ENCODE measurements around the gene ZNF780B.

ZNF780B gene

DNA sequence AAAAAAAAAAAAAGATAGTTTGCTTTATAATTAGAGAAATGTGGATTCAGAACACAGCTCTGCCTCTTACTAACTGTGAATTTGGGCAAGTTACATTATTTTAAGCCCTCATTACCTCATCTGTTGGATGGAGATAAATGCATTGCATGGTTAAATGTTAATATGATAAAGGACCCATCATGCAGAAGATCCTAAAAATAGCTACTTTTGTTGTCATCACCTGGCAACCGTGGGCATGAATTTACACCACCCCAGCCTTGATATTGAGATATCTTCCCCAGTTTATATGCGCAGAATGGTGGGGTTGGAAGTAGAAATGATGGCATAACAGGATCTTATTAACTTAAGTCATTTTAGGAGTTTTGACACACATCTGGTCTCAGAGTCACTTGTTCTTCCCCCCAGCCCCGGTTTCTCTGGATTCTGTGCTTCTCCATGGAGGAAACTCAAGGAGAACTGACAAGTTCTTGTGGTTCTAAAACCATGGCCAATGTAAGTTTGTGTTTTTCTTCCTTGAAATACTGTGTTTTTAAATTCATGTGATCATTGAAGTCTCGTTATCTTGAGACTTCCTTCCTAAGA is 50.2 kb downstream of the ZNF780B start:
- TF ChIP-seq ISL1 (CRISPR knock-in tag; IDR thresholded peaks at IDR 0.05) = no peak
- TF ChIP-seq BACH2 (CRISPR knock-in tag; IDR thresholded peaks at IDR 0.05; ENCODE audit: borderline replicate concordance) = no peak
- TF ChIP-seq ARNTL (CRISPR knock-in tag; IDR thresholded peaks at IDR 0.05; ENCODE audit: borderline replicate concordance, low read depth) = no peak
- TF ChIP-seq ZNF8 (CRISPR knock-in tag; IDR thresholded peaks at IDR 0.05) = no peak
- no peak for ATAC-seq

DNA sequence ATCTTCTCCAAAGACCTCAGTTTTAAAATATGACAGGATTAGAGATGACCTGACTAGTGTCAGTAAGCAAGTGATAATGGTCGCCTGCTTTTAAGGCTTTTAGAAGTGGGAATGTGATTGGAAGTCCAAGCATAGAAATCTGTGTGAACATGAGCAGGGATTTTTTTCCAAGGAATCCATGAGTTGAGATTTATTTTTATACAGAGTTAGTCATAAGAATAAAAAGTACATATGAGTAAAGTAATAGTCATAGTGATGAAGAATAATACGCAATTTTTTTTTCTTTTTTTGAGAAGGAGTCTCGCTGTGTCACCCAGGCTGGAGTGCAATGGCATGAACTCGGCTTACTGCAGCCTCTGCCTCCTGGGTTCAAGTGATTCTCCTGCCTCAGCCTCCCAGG is 57.5 kb downstream of the ZNF780B start:
- ATAC-seq = no peak
- TF ChIP-seq ZNF70 (CRISPR knock-in tag; IDR thresholded peaks at IDR 0.05) = no peak
- TF ChIP-seq RARB (CRISPR knock-in tag; IDR thresholded peaks at IDR 0.05) = no peak
- TF ChIP-seq ESRRG (CRISPR knock-in tag; IDR thresholded peaks at IDR 0.05) = no peak
- TF ChIP-seq ZFP30 (CRISPR knock-in tag; IDR thresholded peaks at IDR 0.05) = no peak
- TF ChIP-seq TOX (CRISPR knock-in tag; IDR thresholded peaks at IDR 0.05; ENCODE audit: borderline replicate concordance) = no peak
- TF ChIP-seq ARNTL (CRISPR knock-in tag; IDR thresholded peaks at IDR 0.05; ENCODE audit: borderline replicate concordance, low read depth) = no peak
- no peak for TF ChIP-seq OSR1 (CRISPR knock-in tag; IDR thresholded peaks at IDR 0.05)

DNA sequence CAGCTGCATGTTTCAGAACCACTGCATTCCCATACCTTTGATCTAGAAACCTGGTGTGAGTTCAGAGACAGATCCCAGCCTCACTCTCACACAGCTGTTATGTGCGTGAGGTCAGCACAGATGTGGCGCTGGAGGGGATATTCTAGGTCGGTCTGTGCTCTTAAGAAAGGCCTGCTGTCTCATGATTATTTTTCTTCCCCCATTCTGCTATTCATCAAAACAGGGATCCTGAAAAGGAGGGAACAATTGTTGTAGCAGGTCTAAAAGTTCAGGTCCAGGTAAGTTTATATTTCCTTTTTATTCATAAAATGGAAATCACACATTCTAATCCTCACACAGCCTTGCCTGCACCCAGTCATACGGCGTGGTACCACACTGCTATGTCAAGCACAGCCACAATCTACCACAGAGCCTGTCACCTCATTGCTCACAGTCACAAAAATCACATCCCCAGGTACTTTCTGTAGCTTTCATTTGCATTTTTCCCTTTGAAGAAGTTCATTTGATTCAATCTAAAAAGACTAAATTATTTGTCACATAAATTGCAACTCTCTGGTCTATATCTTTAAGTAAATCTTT is 58.3 kb downstream of the ZNF780B start:
- no peak; the same call in 1 of the 3 replicates for ATAC-seq
- TF ChIP-seq, protein P1, sequence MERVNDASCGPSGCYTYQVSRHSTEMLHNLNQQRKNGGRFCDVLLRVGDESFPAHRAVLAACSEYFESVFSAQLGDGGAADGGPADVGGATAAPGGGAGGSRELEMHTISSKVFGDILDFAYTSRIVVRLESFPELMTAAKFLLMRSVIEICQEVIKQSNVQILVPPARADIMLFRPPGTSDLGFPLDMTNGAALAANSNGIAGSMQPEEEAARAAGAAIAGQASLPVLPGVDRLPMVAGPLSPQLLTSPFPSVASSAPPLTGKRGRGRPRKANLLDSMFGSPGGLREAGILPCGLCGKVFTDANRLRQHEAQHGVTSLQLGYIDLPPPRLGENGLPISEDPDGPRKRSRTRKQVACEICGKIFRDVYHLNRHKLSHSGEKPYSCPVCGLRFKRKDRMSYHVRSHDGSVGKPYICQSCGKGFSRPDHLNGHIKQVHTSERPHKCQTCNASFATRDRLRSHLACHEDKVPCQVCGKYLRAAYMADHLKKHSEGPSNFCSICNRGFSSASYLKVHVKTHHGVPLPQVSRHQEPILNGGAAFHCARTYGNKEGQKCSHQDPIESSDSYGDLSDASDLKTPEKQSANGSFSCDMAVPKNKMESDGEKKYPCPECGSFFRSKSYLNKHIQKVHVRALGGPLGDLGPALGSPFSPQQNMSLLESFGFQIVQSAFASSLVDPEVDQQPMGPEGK (CRISPR knock-in tag; IDR thresholded peaks at IDR 0.05; ENCODE audit: borderline replicate concordance) = no peak
- TF ChIP-seq, protein P2, sequence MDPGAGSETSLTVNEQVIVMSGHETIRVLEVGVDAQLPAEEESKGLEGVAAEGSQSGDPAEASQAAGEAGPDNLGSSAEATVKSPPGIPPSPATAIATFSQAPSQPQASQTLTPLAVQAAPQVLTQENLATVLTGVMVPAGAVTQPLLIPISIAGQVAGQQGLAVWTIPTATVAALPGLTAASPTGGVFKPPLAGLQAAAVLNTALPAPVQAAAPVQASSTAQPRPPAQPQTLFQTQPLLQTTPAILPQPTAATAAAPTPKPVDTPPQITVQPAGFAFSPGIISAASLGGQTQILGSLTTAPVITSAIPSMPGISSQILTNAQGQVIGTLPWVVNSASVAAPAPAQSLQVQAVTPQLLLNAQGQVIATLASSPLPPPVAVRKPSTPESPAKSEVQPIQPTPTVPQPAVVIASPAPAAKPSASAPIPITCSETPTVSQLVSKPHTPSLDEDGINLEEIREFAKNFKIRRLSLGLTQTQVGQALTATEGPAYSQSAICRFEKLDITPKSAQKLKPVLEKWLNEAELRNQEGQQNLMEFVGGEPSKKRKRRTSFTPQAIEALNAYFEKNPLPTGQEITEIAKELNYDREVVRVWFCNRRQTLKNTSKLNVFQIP (CRISPR knock-in tag; IDR thresholded peaks at IDR 0.05; ENCODE audit: borderline replicate concordance, low read depth) = no peak
- TF ChIP-seq, protein P3, sequence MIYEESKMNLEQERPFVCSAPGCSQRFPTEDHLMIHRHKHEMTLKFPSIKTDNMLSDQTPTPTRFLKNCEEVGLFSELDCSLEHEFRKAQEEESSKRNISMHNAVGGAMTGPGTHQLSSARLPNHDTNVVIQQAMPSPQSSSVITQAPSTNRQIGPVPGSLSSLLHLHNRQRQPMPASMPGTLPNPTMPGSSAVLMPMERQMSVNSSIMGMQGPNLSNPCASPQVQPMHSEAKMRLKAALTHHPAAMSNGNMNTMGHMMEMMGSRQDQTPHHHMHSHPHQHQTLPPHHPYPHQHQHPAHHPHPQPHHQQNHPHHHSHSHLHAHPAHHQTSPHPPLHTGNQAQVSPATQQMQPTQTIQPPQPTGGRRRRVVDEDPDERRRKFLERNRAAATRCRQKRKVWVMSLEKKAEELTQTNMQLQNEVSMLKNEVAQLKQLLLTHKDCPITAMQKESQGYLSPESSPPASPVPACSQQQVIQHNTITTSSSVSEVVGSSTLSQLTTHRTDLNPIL (CRISPR knock-in tag; IDR thresholded peaks at IDR 0.05; ENCODE audit: low read depth) = no peak
- TF ChIP-seq, protein P4, sequence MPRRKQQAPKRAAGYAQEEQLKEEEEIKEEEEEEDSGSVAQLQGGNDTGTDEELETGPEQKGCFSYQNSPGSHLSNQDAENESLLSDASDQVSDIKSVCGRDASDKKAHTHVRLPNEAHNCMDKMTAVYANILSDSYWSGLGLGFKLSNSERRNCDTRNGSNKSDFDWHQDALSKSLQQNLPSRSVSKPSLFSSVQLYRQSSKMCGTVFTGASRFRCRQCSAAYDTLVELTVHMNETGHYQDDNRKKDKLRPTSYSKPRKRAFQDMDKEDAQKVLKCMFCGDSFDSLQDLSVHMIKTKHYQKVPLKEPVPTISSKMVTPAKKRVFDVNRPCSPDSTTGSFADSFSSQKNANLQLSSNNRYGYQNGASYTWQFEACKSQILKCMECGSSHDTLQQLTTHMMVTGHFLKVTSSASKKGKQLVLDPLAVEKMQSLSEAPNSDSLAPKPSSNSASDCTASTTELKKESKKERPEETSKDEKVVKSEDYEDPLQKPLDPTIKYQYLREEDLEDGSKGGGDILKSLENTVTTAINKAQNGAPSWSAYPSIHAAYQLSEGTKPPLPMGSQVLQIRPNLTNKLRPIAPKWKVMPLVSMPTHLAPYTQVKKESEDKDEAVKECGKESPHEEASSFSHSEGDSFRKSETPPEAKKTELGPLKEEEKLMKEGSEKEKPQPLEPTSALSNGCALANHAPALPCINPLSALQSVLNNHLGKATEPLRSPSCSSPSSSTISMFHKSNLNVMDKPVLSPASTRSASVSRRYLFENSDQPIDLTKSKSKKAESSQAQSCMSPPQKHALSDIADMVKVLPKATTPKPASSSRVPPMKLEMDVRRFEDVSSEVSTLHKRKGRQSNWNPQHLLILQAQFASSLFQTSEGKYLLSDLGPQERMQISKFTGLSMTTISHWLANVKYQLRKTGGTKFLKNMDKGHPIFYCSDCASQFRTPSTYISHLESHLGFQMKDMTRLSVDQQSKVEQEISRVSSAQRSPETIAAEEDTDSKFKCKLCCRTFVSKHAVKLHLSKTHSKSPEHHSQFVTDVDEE (CRISPR knock-in tag; IDR thresholded peaks at IDR 0.05) = no peak
- TF ChIP-seq BACH2 (CRISPR knock-in tag; IDR thresholded peaks at IDR 0.05; ENCODE audit: borderline replicate concordance) = no peak
- TF ChIP-seq SNAI2 (CRISPR knock-in tag; IDR thresholded peaks at IDR 0.05) = no peak
- no peak for TF ChIP-seq ARNTL (CRISPR knock-in tag; IDR thresholded peaks at IDR 0.05; ENCODE audit: borderline replicate concordance, low read depth)
- TF ChIP-seq ESRRG (CRISPR knock-in tag; IDR thresholded peaks at IDR 0.05) = no peak
- no peak for TF ChIP-seq ZFP30 (CRISPR knock-in tag; IDR thresholded peaks at IDR 0.05)
- TF ChIP-seq RARB (CRISPR knock-in tag; IDR thresholded peaks at IDR 0.05) = no peak
- TF ChIP-seq ISL1 (CRISPR knock-in tag; IDR thresholded peaks at IDR 0.05) = no peak
- no peak for TF ChIP-seq GLIS3 (CRISPR knock-in tag; IDR thresholded peaks at IDR 0.05)
- TF ChIP-seq ZC3H10 (CRISPR knock-in tag; IDR thresholded peaks at IDR 0.05) = no peak
- TF ChIP-seq ZNF8 (CRISPR knock-in tag; IDR thresholded peaks at IDR 0.05) = no peak
- TF ChIP-seq ZFP3 (CRISPR knock-in tag; IDR thresholded peaks at IDR 0.05) = no peak
- no peak for TF ChIP-seq ZNF565 (CRISPR knock-in tag; conservative IDR thresholded peaks at IDR 0.05; ENCODE audit: low read depth)
- no peak for TF ChIP-seq ZNF70 (CRISPR knock-in tag; IDR thresholded peaks at IDR 0.05)
- TF ChIP-seq TCF4 (CRISPR knock-in tag; IDR thresholded peaks at IDR 0.05; ENCODE audit: borderline replicate concordance) = no peak
